ENCODE measurements around the gene UBE2M. TPM values are rescaled to one million over a fixed set of nuclear protein-coding genes. Genes with fewer than 3 reads are reported as not detected.

Gene UBE2M
- total RNA-seq, 1 experiment from 2014 or later: 127 TPM

- no peaks in the 10 kb centered on the region for H3K9me3 ChIP-seq (ENCODE audit: control insufficient read depth, low read depth, low read length)
- no peaks in the 10 kb centered on the region for H4K20me1 ChIP-seq (ENCODE audit: control insufficient read depth, insufficient read depth, insufficient read length)
- peak overlapping the region; percentile 28 for H3K18ac ChIP-seq (ENCODE audit: insufficient read length, low read depth, low read length)
- no peak overlapping the region for H4K91ac ChIP-seq (ENCODE audit: insufficient read length, low read depth, low read length)
- no peaks in the 10 kb centered on the region for H3K27me3 ChIP-seq (ENCODE audit: insufficient read depth, low read length)
- no peaks in the 10 kb centered on the region; the same call in 1 of the 2 replicates for H3K4me1 ChIP-seq (ENCODE audit: insufficient read depth, low read length)
- H3K4me2 ChIP-seq (ENCODE audit: insufficient read depth, insufficient read length, low read length): peak overlapping the region; percentile 80
- no peak overlapping the region for H2BK120ac ChIP-seq (ENCODE audit: low read depth, low read length, poor library complexity, severe bottlenecking)
- H3K23me2 ChIP-seq (ENCODE audit: insufficient read length, low read depth, low read length, poor library complexity, severe bottlenecking): peaks cover 9% of the 10 kb centered on the region
- no peak overlapping the region for H3T11ph ChIP-seq (ENCODE audit: low read length)
- no peak overlapping the region for H4K8ac ChIP-seq (replicated peaks; ENCODE audit: insufficient read length, low read depth, low read length)
- H3K23ac ChIP-seq (ENCODE audit: insufficient read length, low read depth, low read length): no peak overlapping the region
- no peak overlapping the region for H2AK5ac ChIP-seq (ENCODE audit: insufficient read length, low read length)
- H2AFZ ChIP-seq (ENCODE audit: low read length): no peak overlapping the region
- no CpG with 5 or more reads among the region's 20 CpGs for WGBS (ENCODE audit: extremely low coverage, insufficient read length, low lambda C conversion rate)
- Mint-ChIP-seq H3K9me3 (no peaks in the 10 kb centered on the region; a peak in 2 of 5 replicates), H3K4me1 (peaks cover 17 to 26% of the 10 kb centered on the region in 2 experiments), H3K36me3 (ENCODE audit: insufficient read depth in 1 of 3, low read depth in 3 of 3) (peaks cover 0 to 16% (median 13%) of the 10 kb centered on the region in 3 experiments; a peak in 4 of 7 replicates), H3K27ac (peak overlapping the region in 2 of 3 experiments; percentile 100; a peak in 5 of 7 replicates), H3K27me3 (ENCODE audit: low read depth) (peaks cover 2% of the 10 kb centered on the region; the same call in 1 of the 2 replicates), H3K4me3 (peak overlapping the region; percentile 96 to 98)
- no peak overlapping the region for H3K27ac ChIP-seq (ENCODE audit: insufficient read length, low read depth, low read length)
- no peak overlapping the region for H2BK20ac ChIP-seq (ENCODE audit: low read depth, low read length, poor library complexity, severe bottlenecking)
- DNase-seq: no peak
- no peak overlapping the region for H2BK12ac ChIP-seq (ENCODE audit: insufficient read length, low read depth, low read length)
- H3K4ac ChIP-seq (ENCODE audit: low read depth, low read length): no peak overlapping the region
- no peak overlapping the region for H4K5ac ChIP-seq (ENCODE audit: insufficient read length, low read depth, low read length)
- H2BK15ac ChIP-seq (ENCODE audit: low read depth, low read length): no peak overlapping the region
- H3K56ac ChIP-seq (ENCODE audit: insufficient read length, low read depth, low read length): no peak overlapping the region
- no peak overlapping the region for H3K14ac ChIP-seq (ENCODE audit: insufficient read depth, low read length)
- TF ChIP-seq CTCF (conservative IDR thresholded peaks at IDR 0.05): no peak
- no peaks in the 10 kb centered on the region for H3K79me2 ChIP-seq (ENCODE audit: insufficient read depth, low read length)
- no peak overlapping the region for H2BK5ac ChIP-seq (ENCODE audit: insufficient read length, low read length)
- no peak overlapping the region for H3K9ac ChIP-seq (ENCODE audit: extremely low read depth, insufficient read length, low read length)
- no peaks in the 10 kb centered on the region for H3K79me1 ChIP-seq (ENCODE audit: insufficient read depth, low read depth, low read length, poor library complexity, severe bottlenecking)
These were observed 15.3 kb upstream of the UBE2M start for GRCh38 chr19:58573658-58574164.

All from H9 (cell line).